GM12801 (cell line): ENCODE results near the gene SUMF2.

Experiments
- TF ChIP-seq, protein P1 (sequence below): IDR thresholded peaks from one replicate; pipeline ENCODE4 v1.5.1; 2011; ENCODE audit warnings: control low read depth; ENCODE audit not compliant: insufficient read length; ENCODE audit errors: extremely low read depth

SUMF2 gene

DNA sequence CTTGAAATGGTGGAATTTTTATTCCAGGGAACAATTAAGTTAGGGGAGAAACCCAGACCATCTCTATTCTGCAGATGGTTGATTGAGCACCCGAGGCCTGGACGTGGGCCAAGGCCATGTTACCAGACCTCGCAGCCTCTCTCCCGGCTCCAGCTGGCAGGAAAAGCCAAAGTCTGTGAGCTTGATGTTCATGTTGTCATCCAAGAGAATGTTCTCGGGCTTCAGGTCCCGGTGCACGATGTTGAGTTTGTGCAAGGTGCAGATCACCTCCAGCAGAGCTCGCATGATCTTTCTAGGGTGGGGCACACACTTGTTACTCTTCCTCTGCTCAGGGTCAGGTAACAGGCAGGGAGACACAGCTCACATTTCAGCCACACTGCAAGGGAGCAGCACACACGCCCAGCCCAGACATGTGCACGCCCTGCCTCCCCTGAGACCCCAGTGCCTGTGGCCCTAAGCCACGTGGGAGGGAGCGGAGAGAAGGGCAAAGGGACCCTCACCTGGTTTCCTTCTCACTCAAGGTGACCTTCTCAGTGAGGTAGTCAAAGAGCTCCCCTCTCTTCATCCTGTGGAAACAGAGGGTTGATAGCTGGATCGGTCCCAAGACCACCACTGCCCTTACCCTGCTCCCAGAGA, 19.2 kb downstream of the SUMF2 start:
- TF ChIP-seq, protein P1, sequence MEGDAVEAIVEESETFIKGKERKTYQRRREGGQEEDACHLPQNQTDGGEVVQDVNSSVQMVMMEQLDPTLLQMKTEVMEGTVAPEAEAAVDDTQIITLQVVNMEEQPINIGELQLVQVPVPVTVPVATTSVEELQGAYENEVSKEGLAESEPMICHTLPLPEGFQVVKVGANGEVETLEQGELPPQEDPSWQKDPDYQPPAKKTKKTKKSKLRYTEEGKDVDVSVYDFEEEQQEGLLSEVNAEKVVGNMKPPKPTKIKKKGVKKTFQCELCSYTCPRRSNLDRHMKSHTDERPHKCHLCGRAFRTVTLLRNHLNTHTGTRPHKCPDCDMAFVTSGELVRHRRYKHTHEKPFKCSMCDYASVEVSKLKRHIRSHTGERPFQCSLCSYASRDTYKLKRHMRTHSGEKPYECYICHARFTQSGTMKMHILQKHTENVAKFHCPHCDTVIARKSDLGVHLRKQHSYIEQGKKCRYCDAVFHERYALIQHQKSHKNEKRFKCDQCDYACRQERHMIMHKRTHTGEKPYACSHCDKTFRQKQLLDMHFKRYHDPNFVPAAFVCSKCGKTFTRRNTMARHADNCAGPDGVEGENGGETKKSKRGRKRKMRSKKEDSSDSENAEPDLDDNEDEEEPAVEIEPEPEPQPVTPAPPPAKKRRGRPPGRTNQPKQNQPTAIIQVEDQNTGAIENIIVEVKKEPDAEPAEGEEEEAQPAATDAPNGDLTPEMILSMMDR, result no peak

DNA sequence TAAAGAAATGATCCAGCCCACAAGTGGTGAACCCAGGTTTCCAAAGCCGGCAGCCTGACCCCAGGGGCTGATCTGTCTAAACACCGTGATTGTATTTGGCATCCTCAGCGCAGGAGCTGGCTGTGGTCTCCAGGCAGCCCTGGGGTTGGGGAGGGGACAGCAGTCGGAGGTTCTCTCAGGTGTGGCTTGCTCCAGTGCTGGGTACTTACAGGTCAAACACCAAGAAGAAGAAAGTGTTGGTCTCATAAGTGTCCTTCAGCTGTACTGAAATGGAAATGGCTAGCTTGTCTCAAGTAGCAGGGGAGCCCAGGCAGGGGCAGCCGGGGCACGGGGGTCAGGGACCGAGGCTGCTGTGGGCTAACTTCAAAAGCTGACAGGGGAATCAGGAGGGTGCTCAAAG, 22.7 kb downstream of the SUMF2 start:
- TF ChIP-seq, protein P1, result no peak

DNA sequence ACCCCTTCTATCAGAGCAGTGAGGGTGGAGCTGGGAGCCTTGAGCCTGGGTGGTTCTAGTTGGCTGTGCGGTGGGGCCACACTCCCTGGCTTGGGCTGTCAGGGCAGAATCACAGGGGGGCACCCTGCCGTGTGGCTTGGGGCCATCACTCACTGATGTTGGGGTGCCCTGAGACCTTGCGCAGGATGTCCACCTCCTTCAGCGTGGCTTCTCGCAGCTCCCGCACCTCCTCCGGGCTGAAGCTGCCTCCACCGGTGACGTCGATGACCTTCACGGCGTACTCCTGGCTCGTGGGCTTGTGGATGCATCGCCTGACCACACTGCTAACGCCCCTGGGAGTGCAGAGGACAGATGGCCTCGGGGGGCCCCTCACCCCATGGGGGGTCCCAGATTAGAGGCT, 23.4 kb downstream of the SUMF2 start:
- TF ChIP-seq, protein P1, result no peak

DNA sequence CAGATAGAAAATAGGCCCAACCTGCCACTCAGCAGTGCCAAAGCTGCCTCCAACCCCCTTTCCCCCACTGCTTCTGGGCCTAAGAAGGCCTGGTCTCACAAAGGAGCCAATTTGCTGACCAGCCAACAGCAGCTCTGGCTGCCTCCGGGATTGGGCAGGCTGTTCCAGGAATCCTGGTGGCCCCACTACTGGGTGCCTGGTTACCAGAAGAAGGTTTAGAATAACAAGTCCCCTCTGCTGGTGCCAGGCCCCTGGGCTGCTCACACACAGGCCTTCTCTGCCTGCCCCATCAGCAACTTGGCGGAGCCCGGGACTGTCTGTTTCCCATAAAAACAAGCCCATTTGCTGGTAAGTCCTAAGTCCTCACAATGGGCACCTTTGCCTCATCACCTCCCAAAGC, 27.5 kb downstream of the SUMF2 start:
- TF ChIP-seq, protein P1, result no peak

DNA sequence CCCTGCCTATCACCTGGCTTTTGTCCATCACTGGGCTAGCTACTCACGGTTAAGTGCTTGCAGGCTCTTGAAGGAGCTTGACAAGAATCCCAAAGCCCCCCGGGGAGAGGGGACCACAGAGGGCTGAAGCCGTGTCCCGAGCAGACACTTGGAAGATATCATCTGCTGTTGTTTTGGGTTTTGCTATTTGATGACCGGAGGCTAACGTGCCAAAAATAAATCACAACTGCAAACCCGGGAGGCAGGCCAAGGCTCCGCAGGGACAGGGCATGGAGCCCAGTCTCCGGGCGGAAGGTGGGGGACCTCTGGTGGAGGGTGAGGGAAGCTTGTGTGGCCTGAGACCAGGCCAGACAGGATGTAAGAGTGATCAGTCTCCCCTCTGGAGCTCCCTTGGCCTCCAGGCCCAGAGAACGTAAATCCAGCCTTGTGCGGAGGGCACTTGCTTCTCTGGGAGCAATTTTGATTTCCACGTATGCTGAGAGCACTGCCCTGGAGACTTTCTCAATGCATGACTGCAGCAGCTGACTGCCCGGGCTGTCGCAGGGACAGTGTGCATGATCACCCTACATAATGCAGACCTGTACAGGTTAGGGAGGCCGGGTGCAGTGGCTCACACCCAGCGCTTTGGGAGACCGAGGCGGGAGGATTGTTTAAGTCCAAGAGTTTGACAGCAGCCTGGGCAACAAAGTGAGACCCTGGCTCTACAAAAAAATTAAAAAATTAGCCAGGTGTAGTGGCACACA, 28.9 kb downstream of the SUMF2 start, which contains the start of gene PHKG1:
Gene PHKG1, minus strand, starts transcription at position 164 of the 743 bp plus-strand sequence. CDS start 4,011 bp downstream, outside the sequence.
- TF ChIP-seq, protein P1, result no peak

DNA sequence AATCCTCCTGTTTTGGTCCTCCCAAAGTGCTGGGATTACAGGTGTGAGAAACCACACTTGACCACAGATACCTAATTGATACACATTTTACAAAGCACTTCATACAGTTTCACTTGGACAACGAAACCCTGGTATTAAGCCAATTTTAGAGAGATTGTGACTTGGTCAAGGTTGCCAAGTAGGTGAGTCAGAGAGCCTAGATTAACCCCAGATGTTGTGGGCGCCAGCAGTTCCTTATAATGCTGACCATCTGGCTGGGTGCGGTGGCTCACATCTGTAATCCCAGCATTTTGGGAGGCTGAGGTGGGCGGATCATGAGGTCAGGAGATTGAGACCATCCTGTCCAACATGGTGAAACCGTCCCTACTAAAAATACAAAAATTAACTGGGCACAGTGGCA, 33.6 kb downstream of the SUMF2 start:
- TF ChIP-seq, protein P1, result no peak

DNA sequence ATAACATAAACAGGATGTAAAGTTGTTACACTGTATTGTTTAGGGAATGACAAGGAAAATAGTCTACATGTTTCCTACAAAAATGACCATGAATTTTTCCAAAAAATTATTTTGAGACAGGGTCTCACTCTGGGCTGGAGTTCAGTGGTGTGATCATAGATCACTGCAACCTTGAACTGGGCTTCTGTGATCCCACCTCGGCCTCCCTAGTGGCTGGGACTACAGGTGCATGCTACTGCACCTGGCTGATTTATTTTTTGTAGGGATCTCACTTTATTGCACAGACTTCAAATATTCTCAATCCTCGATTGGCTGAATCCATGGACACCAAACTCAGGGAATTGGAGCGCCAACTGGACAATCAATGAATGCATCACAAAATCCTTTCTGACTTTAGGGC, 35.6 kb downstream of the SUMF2 start:
- TF ChIP-seq, protein P1, result no peak
